SK-N-SH (cell line): ENCODE data around the gene NEMF. TPM values are rescaled to one million over a fixed set of nuclear protein-coding genes. Genes with fewer than 3 reads are reported as not detected.

ENCODE experiments used
- USF2 ChIP-seq: fragments of 150-350 bp; IDR thresholded peaks from 2 replicates; pipeline ENCODE4 v1.6.1; 2017; ENCODE audit warnings: antibody characterized with exemption, low read length, low read depth, borderline replicate concordance
- polyA plus RNA-seq, 3 experiments: library from polyadenylated mRNA; depleted of rRNA; stranded (reverse); fragments of >200 nt; gene quantifications; 2 replicates each; pipeline ENCODE4 v1.2.3, GENCODE V29; 2012
- small RNA-seq, 7 experiments: library from RNA; depleted of rRNA; stranded (forward); fragments of <200 nt; gene quantifications; one replicate each; pipeline ENCODE3, GENCODE V24; 2012

Gene NEMF
- polyA plus RNA-seq, 1 of the 3 experiments (the other 2 are of a cell fraction), result 14.0 TPM

GRCh38 chr14:49732896-49733295 lies 119.7 kb downstream of the NEMF start (continued):
- TF ChIP-seq USF2, result no peak

Small RNA genes lying within 50 kb of the gene (small RNA-seq; reads per million reads assigned to genes)
- gene RF00019 (0 reads per million in 7 experiments), gene RN7SL2 (0 to 6.8 (median 0) reads per million in 7 experiments), gene RN7SL3 (0 to 4.5 (median 0.10) reads per million in 7 experiments), gene RNU6-189P (0 reads per million in 7 experiments), gene RNU6-539P (0 reads per million in 7 experiments)

Other genes with a start within 250 kb of the NEMF start
- 260 and 337 TPM in 2 replicates for gene RPL36AL, start 232.2 kb downstream of the NEMF start, polyA plus RNA-seq (2012; rRNA removed)
- gene MGAT2, start 232.0 kb downstream of the NEMF start, polyA plus RNA-seq (2012; rRNA removed), result 20.6 and 22.0 TPM in 2 replicates
- 8.9 and 9.9 TPM in 2 replicates for gene DNAAF2, start 217.5 kb downstream of the NEMF start, polyA plus RNA-seq (2012; rRNA removed)
- 8.1 and 8.5 TPM in 2 replicates for gene POLE2, start 164.6 kb downstream of the NEMF start, polyA plus RNA-seq (2012; rRNA removed)
- gene KLHDC1, start 159.7 kb downstream of the NEMF start, polyA plus RNA-seq (2012; rRNA removed), result 0.31 and 0.60 TPM in 2 replicates
- 41.1 and 52.0 TPM in 2 replicates for gene KLHDC2, start 84.6 kb downstream of the NEMF start, polyA plus RNA-seq (2012; rRNA removed)
- gene ARF6, start 40.3 kb upstream of the NEMF start, polyA plus RNA-seq (2012; rRNA removed), result 32.2 and 45.2 TPM in 2 replicates